Keratinocyte (primary cell): Measurements from ENCODE around the gene GPR39. TPM values are rescaled to one million over a fixed set of nuclear protein-coding genes. Genes with fewer than 3 reads are reported as not detected.

Source experiments
- DNase-seq: peaks from one replicate; pipeline ENCODE4 v3.0.0-alpha.2; 2011; ENCODE audit warnings: low read depth, missing footprints, low spot score
- FAIRE-seq: peaks from 2 replicates; lab custom pipeline; 2011; peaks lifted over from hg19 to GRCh38; lab: Jason Lieb, UNC
- H2AFZ ChIP-seq: 2 replicates; pipeline ENCODE4 v1.6.0; 2012; ENCODE audit warnings: low read length, control low read depth, inconsistent platforms; ENCODE audit not compliant: control insufficient read depth
- H3K27ac ChIP-seq: 2 replicates; pipeline ENCODE4 v1.5.1; 2011; ENCODE audit warnings: low read length; ENCODE audit not compliant: control insufficient read depth, insufficient read depth
- H3K27me3 ChIP-seq: 3 replicates; pipeline ENCODE4 v1.6.0; 2011; ENCODE audit warnings: low read length; ENCODE audit not compliant: control insufficient read depth, insufficient read depth; ENCODE audit errors: extremely low read depth
- H3K36me3 ChIP-seq, 2 experiments: 2 replicates in 1 of 2; 3 replicates in 1 of 2; pipeline ENCODE4 v1.5.1; 2011; ENCODE audit warnings: low read length in 2 of 2, mild to moderate bottlenecking in 1 of 2; ENCODE audit not compliant: control insufficient read depth in 2 of 2, insufficient read depth in 2 of 2; ENCODE audit errors: extremely low read depth in 1 of 2
- H3K4me1 ChIP-seq: 3 replicates; pipeline ENCODE4 v1.5.1; 2011; ENCODE audit warnings: low read length; ENCODE audit not compliant: control insufficient read depth, insufficient read depth; ENCODE audit errors: extremely low read depth
- H3K4me2 ChIP-seq: 3 replicates; pipeline ENCODE4 v1.6.0; 2011; ENCODE audit warnings: low read depth, low read length; ENCODE audit not compliant: control insufficient read depth, insufficient read depth; ENCODE audit errors: extremely low read depth
- H3K4me3 ChIP-seq, 3 experiments: fragments of 200-600 bp in 1 of 3; sonication (generic) in 1 of 3; 2 replicates in 2 of 3; 3 replicates in 1 of 3; pipeline ENCODE4 v1.5.1; 2011 to 2016; ENCODE audit warnings: low read length in 3 of 3, mild to moderate bottlenecking in 3 of 3, control low read depth in 2 of 3, inconsistent platforms in 1 of 3, low read depth in 1 of 3, mixed read lengths in 1 of 3, mixed run types in 1 of 3, moderate library complexity in 1 of 3; ENCODE audit not compliant: control insufficient read depth in 2 of 3, insufficient read depth in 2 of 3; ENCODE audit errors: extremely low read depth in 1 of 3
- H3K79me2 ChIP-seq: 2 replicates; pipeline ENCODE4 v1.6.0; 2012; ENCODE audit warnings: low read length; ENCODE audit not compliant: control insufficient read depth, insufficient read depth
- H3K9ac ChIP-seq: 3 replicates; pipeline ENCODE4 v1.6.0; 2011; ENCODE audit warnings: low read length; ENCODE audit not compliant: control insufficient read depth, insufficient read depth; ENCODE audit errors: extremely low read depth
- H3K9me1 ChIP-seq: 3 replicates; pipeline ENCODE4 v1.6.0; 2011; ENCODE audit warnings: low read length; ENCODE audit not compliant: control insufficient read depth, insufficient read depth; ENCODE audit errors: extremely low read depth
- H3K9me3 ChIP-seq: 2 replicates; pipeline ENCODE4 v1.5.1; 2012; ENCODE audit warnings: low read depth, low read length; ENCODE audit not compliant: control insufficient read depth
- H4K20me1 ChIP-seq: 3 replicates; pipeline ENCODE4 v1.6.0; 2011; ENCODE audit warnings: low read length; ENCODE audit not compliant: control insufficient read depth, insufficient read depth; ENCODE audit errors: extremely low read depth
- EZH2 ChIP-seq: IDR thresholded peaks from one replicate; pipeline ENCODE4 v1.6.1; 2012; ENCODE audit warnings: inconsistent platforms, mild to moderate bottlenecking, low read length, moderate library complexity
- dilution Hi-C: fragments of 300-500 bp; cut with MboI; formaldehyde crosslinking; loops from one replicate; pipeline ENCODE4 v1.7.0; 2020; ENCODE audit warnings: low sequenced_read_pairs; ENCODE audit not compliant: extremely low pct_ligation_motif_present
- polyA plus RNA-seq, 5 experiments: library from polyadenylated mRNA; depleted of rRNA in 3 of 5; stranded (reverse) in 3 of 5; stranded (forward) in 1 of 5; unstranded in 1 of 5; fragments of >200 nt; gene quantifications; 1 replicate in 1 of 5; 2 replicates in 3 of 5; 3 replicates in 1 of 5; pipeline versions ENCODE4 v1.2.1 to v1.2.3, GENCODE V29; 2011 to 2012; ENCODE audit warnings: missing spikeins in 2 of 5, low read depth in 1 of 5, low replicate concordance in 1 of 5
- TF ChIP-seq, protein P1 (sequence below), 3 experiments: IDR thresholded peaks in 1 of 3; conservative IDR thresholded peaks in 1 of 3; optimal IDR thresholded peaks in 1 of 3; 2 replicates in 2 of 3; 3 replicates in 1 of 3; pipeline versions ENCODE3 to v1.5.1; 2011; ENCODE audit warnings: low read length in 3 of 3, mild to moderate bottlenecking in 3 of 3, moderate library complexity in 2 of 3, control low read depth in 1 of 3, inconsistent platforms in 1 of 3; ENCODE audit not compliant: insufficient read depth in 2 of 3; ENCODE audit errors: extremely low read depth in 1 of 3

GPR39 gene
- polyA plus RNA-seq, 1 donor (not counting 4 experiments of a cell fraction or from before 2014, with no cell fraction given): 4.7 TPM

DNA sequence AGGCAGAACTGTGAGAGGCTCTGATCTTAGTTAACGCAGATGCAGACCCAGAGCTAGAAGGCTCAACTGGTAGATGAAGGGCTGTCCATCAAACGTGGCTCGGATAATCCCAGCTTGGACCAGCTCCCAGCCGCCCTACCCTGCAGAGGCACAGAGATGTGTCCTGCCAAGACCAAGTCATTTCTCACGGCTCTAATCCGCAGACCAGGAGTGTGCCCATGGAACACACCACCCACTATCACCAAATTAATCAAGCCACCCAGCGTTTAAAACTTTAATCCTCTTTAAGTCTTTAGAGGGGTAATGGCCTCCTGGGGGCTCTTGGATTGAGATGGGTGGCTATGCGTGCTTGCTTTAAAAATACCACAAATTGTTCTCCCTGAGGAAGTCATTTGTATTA is 235.9 kb downstream of the GPR39 start:
- Histone ChIP-seq H2AFZ (no peak overlapping the region), H4K20me1 (no peaks in the 10 kb centered on the region), H3K4me2 (no peak overlapping the region), H3K36me3 (no peaks in the 10 kb centered on the region), H3K9ac (no peak overlapping the region), H3K9me3 (no peaks in the 10 kb centered on the region), H3K4me1 (peaks cover 3% of the 10 kb centered on the region), H3K27ac (no peak overlapping the region), H3K79me2 (no peaks in the 10 kb centered on the region), H3K27me3 (no peaks in the 10 kb centered on the region), H3K4me3 (no peak overlapping the region), H3K9me1 (no peaks in the 10 kb centered on the region)
- TF ChIP-seq, protein P1, sequence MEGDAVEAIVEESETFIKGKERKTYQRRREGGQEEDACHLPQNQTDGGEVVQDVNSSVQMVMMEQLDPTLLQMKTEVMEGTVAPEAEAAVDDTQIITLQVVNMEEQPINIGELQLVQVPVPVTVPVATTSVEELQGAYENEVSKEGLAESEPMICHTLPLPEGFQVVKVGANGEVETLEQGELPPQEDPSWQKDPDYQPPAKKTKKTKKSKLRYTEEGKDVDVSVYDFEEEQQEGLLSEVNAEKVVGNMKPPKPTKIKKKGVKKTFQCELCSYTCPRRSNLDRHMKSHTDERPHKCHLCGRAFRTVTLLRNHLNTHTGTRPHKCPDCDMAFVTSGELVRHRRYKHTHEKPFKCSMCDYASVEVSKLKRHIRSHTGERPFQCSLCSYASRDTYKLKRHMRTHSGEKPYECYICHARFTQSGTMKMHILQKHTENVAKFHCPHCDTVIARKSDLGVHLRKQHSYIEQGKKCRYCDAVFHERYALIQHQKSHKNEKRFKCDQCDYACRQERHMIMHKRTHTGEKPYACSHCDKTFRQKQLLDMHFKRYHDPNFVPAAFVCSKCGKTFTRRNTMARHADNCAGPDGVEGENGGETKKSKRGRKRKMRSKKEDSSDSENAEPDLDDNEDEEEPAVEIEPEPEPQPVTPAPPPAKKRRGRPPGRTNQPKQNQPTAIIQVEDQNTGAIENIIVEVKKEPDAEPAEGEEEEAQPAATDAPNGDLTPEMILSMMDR (optimal IDR thresholded peaks at IDR 0.05 in 1 of 3, IDR thresholded peaks at IDR 0.05 in 1 of 3, conservative IDR thresholded peaks at IDR 0.05 in 1 of 3; ENCODE audit: extremely low read depth in 1 of 3, insufficient read depth in 2 of 3, low read length in 3 of 3): no peak
- TF ChIP-seq EZH2: no peak
- DNase-seq (no peak), FAIRE-seq (no peak)
- dilution Hi-C loops: no loop called here

DNA sequence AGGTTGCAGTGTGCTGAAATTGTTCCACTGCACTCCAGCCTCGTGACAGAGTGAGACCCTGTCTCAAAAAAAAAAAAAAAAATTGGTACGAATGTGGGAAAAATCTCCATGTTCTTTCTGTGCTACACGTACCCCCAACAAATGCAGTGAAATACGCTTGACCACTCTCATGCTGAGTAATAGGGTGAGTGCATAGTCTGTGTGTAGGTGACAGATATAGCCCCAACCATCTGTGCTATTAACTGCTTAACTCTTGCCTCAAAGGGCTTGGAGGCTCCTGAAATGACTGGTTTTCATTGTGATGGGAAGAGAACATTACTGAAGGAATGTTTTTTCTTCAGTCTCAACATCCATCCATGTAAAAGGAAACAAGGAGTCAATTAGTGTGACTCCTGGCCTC is 237.7 kb downstream of the GPR39 start:
- FAIRE-seq: no peak
- TF ChIP-seq EZH2: no peak
- TF ChIP-seq, protein P1 (optimal IDR thresholded peaks at IDR 0.05 in 1 of 3, IDR thresholded peaks at IDR 0.05 in 1 of 3, conservative IDR thresholded peaks at IDR 0.05 in 1 of 3; ENCODE audit: extremely low read depth in 1 of 3, insufficient read depth in 2 of 3, low read length in 3 of 3): no peak
- no peaks in the 10 kb centered on the region for H3K9me1 ChIP-seq

More for the DNA sequence above, 237.7 kb downstream of the GPR39 start:
- H3K9me3 ChIP-seq: no peaks in the 10 kb centered on the region
- DNase-seq: no peak
- no peaks in the 10 kb centered on the region for H3K27me3 ChIP-seq
- H2AFZ ChIP-seq: no peak overlapping the region
- no peak overlapping the region for H3K4me2 ChIP-seq
- no peak overlapping the region for H3K27ac ChIP-seq
- dilution Hi-C loops: no loop called here
- no peak overlapping the region for H3K9ac ChIP-seq
- no peaks in the 10 kb centered on the region for H3K36me3 ChIP-seq
- no peaks in the 10 kb centered on the region for H3K79me2 ChIP-seq
- H4K20me1 ChIP-seq: no peaks in the 10 kb centered on the region
- peaks cover 3% of the 10 kb centered on the region for H3K4me1 ChIP-seq
- no peak overlapping the region for H3K4me3 ChIP-seq
